Upper lobe of left lung (tissue), 6 donors: ENCODE data around the gene ARMC8. TPM values are rescaled to one million over a fixed set of nuclear protein-coding genes. Genes with fewer than 3 reads are reported as not detected.

Experiments
- ATAC-seq, 2 donors: fragments of 200-7000 bp; cut with Tn5 transposase; one replicate each; pipeline ENCODE4 v1.9.1; 2022; ENCODE audit warnings: mild to moderate bottlenecking in 2 of 2, moderate library complexity in 2 of 2; ENCODE audit not compliant: low FRiP score in 2 of 2
- DNase-seq, 2 donors: peaks; one replicate each; pipeline ENCODE4 v3.0.0-alpha.2; 2019 to 2020
- H3K27ac ChIP-seq, 4 donors: fragments of 200-600 bp; sonication (generic); one replicate each; pipeline ENCODE4 v1.5.1; 2016 to 2019
- H3K27me3 ChIP-seq, 4 donors: fragments of 200-600 bp; sonication (generic); one replicate each; pipeline ENCODE4 v1.5.1; 2017 to 2019
- H3K36me3 ChIP-seq, 4 donors: fragments of 200-600 bp; sonication (generic); one replicate each; pipeline ENCODE4 v1.5.1; 2016 to 2019
- H3K4me1 ChIP-seq, 4 donors: fragments of 200-600 bp; sonication (generic); one replicate each; pipeline ENCODE4 v1.5.1; 2018 to 2019
- H3K4me3 ChIP-seq, 4 donors: fragments of 200-600 bp; sonication (generic); one replicate each; pipeline ENCODE4 v1.5.1; 2017 to 2019; ENCODE audit warnings: mild to moderate bottlenecking in 2 of 4, moderate library complexity in 1 of 4
- H3K9me3 ChIP-seq, 4 donors: fragments of 200-600 bp; sonication (generic); one replicate each; pipeline ENCODE4 v1.5.1; 2018 to 2019
- EP300 ChIP-seq, 4 donors: sonication (generic); formaldehyde crosslinking; IDR thresholded peaks; one replicate each; pipeline ENCODE4 v1.5.1; 2017; ENCODE audit warnings: antibody characterized with exemption in 4 of 4, control low read depth in 2 of 4
- POLR2A ChIP-seq, 4 donors: fragments of 450-650 bp; IDR thresholded peaks; one replicate each; pipeline ENCODE4 v1.5.1; 2016 to 2017; ENCODE audit warnings: antibody characterized with exemption in 4 of 4, mild to moderate bottlenecking in 2 of 4
- POLR2AphosphoS5 ChIP-seq, 2 donors: sonication (generic); formaldehyde crosslinking; IDR thresholded peaks; one replicate each; pipeline ENCODE4 v1.5.1; 2017; ENCODE audit warnings: antibody characterized with exemption in 2 of 2
- WGBS, 2 donors: methylation state at CpG; one replicate each; pipeline ENCODE4 v1.1.5; 2017 to 2018; 5-methylcytosine and 5-hydroxymethylcytosine counted together
- total RNA-seq, 6 donors: library from RNA; depleted of rRNA in 4 of 6; stranded (reverse); fragments of >200 nt in 4 of 6; gene quantifications; one replicate each; pipeline versions ENCODE4 v1.1.0 to v1.2.1, GENCODE V29; 2016 to 2021
- TF ChIP-seq, protein P1 (sequence below), 6 experiments: fragments of 450-650 bp in 4 of 6; fragments of 200-600 bp in 2 of 6; sonication (generic) in 2 of 6; IDR thresholded peaks; one replicate each; pipeline ENCODE4 v1.5.1; 2016 to 2019; ENCODE audit warnings: antibody characterized with exemption in 6 of 6
- donor health status: DM: no; HTN: no; CAD: no; lungs with moderate emphysema.
- donor health status: DM: no; HTN: yes; CAD: no; lungs with severe emphysema.

The ARMC8 gene
- total RNA-seq, 6 donors from 2014 or later, result 40.2 to 67.4 (median 48.1) TPM

GRCh38 chr3:138329127-138329983 lies 142.3 kb downstream of the ARMC8 start, which contains the start of gene NME9:
TSS of gene NME9 (minus strand) at chr3:138329851. CDS start at chr3:138329335, 516 bp downstream.
- peak; percentile 95 to 96 for DNase-seq
- WGBS, 2 donors, result 0 to 1% methylated on average over 22 to 40 of the region's 62 CpGs
- Histone ChIP-seq H3K4me3 (peak within 1 kb of the TSS; percentile 65 to 73 (median 67)), H3K27me3 (no peaks in the 10 kb centered on the region), H3K4me1 (peaks cover 3 to 20% (median 6%) of the 10 kb centered on the region in 4 donors), H3K27ac (peak within 1 kb of the TSS; percentile 59 to 65 (median 60)), H3K36me3 (no peaks in the 10 kb centered on the region), H3K9me3 (no peaks in the 10 kb centered on the region)
- TF ChIP-seq EP300 (IDR thresholded peaks at IDR 0.05), result no peak
- peak; percentile 57 to 60 for TF ChIP-seq POLR2AphosphoS5 (IDR thresholded peaks at IDR 0.05)
- TF ChIP-seq, protein P1, sequence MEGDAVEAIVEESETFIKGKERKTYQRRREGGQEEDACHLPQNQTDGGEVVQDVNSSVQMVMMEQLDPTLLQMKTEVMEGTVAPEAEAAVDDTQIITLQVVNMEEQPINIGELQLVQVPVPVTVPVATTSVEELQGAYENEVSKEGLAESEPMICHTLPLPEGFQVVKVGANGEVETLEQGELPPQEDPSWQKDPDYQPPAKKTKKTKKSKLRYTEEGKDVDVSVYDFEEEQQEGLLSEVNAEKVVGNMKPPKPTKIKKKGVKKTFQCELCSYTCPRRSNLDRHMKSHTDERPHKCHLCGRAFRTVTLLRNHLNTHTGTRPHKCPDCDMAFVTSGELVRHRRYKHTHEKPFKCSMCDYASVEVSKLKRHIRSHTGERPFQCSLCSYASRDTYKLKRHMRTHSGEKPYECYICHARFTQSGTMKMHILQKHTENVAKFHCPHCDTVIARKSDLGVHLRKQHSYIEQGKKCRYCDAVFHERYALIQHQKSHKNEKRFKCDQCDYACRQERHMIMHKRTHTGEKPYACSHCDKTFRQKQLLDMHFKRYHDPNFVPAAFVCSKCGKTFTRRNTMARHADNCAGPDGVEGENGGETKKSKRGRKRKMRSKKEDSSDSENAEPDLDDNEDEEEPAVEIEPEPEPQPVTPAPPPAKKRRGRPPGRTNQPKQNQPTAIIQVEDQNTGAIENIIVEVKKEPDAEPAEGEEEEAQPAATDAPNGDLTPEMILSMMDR (IDR thresholded peaks at IDR 0.05), result peak; percentile 13 to 47 (median 42)
- peak in 2 of 4 donors; percentile 19 to 42 for TF ChIP-seq POLR2A (IDR thresholded peaks at IDR 0.05)
- ATAC-seq, result peak; percentile 94 to 95

GRCh38 chr3:138329984-138330293 lies 142.8 kb downstream of the ARMC8 start:
- H3K4me3 ChIP-seq, result peak overlapping the region in 3 of 4 donors; percentile 67 to 73 (median 67)
- no peaks in the 10 kb centered on the region for H3K9me3 ChIP-seq
- whole genome bisulfite sequencing, 2 donors, result 10 to 13% methylated on average over 4 to 7 of the region's 7 CpGs
- TF ChIP-seq POLR2AphosphoS5 (IDR thresholded peaks at IDR 0.05) (no peak), EP300 (IDR thresholded peaks at IDR 0.05) (no peak), POLR2A (IDR thresholded peaks at IDR 0.05) (no peak)
- TF ChIP-seq, protein P1 (IDR thresholded peaks at IDR 0.05), result no peak
- no peak for DNase-seq
- H3K27me3 ChIP-seq, result no peaks in the 10 kb centered on the region
- peaks cover 3 to 20% (median 6%) of the 10 kb centered on the region in 4 donors for H3K4me1 ChIP-seq
- no peak for ATAC-seq
- H3K27ac ChIP-seq, result peak overlapping the region in 1 of 4 donors; percentile 20
- no peaks in the 10 kb centered on the region for H3K36me3 ChIP-seq

DNA sequence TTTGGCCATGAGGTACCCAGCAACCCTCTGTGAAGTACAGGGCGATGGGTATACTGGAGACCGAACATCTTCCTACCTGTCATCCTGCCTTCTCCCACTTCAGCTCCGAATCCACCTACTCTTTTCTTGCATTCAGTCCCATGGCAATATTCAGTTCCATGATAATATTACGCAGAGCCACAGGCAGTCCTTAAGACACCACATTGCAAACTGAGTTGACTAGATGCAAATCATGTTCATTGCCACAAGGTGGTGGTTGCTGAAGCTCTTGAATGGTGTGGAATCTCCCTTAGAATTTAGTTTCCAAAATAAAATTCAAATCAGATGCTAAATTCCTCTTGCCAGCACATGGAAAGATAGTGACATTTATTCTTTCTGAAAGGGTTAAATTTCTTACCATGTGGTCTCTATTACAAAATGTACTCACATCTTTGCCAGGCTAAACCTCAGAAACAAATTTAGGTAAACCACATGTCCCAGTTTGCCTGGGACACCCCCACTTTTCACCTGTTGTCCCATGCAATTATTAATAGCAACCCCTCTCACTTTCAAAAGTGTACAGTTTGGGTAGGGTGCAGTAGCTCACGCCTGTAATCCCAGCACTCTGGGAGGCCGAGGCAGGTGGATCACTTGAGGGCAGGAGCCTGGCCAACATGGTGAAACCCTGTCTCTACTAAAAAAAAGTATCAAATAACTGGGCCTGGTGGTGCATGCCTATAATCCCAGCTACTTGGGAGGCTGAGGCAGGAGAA lies 144.2 kb downstream of the ARMC8 start:
- Histone ChIP-seq H3K4me3 (no peak overlapping the region), H3K9me3 (no peaks in the 10 kb centered on the region), H3K27ac (no peak overlapping the region), H3K27me3 (no peaks in the 10 kb centered on the region), H3K4me1 (peaks cover 3 to 20% (median 6%) of the 10 kb centered on the region in 4 donors), H3K36me3 (no peaks in the 10 kb centered on the region)
- no peak for ATAC-seq
- TF ChIP-seq EP300 (IDR thresholded peaks at IDR 0.05) (no peak), POLR2AphosphoS5 (IDR thresholded peaks at IDR 0.05) (no peak)
- DNase-seq, result no peak
- 91 to 92% methylated on average over 6 of the region's 6 CpGs for WGBS, 2 donors

DNA sequence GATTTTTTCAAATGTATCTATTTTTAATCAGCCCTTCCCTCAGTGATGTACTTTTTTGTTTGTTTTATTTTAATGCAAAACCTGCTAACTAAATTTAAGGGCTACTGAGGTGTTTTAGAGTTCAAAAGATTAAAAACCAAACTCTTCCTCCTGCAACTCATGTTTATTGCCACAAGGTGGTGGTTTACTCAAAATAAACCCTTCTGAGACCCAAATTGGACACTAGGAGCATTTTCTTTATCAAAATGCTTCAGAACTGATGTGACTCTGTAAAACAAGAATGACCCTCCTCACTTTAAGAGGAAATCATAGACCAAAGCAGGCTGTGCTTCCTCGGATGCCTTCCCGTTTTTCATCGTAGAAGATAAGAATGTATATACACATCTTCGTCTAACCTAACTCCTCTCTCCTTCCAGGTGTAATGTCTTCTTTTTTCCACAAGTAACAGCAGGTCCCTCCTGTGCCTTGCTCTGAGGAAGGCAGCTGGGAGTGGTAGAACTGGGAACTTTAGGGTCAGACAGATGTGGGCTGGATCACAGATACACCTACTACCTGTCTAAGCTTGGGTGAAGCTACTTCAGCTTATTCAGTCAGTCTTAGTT lies 145.5 kb downstream of the ARMC8 start:
- DNase-seq (no peak), ATAC-seq (no peak)
- Histone ChIP-seq H3K9me3 (no peaks in the 10 kb centered on the region), H3K36me3 (no peaks in the 10 kb centered on the region), H3K27me3 (no peaks in the 10 kb centered on the region), H3K27ac (no peak overlapping the region), H3K4me1 (peaks cover 3 to 20% (median 6%) of the 10 kb centered on the region in 4 donors), H3K4me3 (no peak overlapping the region)
- WGBS, 2 donors, result 35 to 36% methylated on average over 4 of the region's 4 CpGs
- TF ChIP-seq, protein P1 (IDR thresholded peaks at IDR 0.05), result peak; percentile 30 to 68 (median 60)
- no peak for TF ChIP-seq POLR2AphosphoS5 (IDR thresholded peaks at IDR 0.05)

DNA sequence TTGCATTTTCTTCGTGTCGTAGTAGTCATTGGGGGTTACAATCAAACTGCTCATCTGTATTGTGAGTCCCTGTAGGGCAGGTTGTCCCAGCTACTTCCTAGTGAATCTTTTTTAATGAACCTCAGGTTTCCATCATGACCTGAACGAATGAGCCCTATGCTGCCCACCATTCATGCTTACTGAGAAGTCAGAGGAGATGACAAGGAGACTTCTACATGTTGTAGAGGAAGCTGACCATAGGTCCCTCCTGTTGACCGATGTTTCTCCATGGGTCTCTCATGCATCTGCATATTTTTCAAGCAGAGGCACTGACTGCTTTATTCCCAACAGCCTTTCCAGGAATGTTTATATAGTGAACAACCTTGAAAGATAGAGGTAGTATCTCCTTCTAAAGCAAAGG lies 147.5 kb downstream of the ARMC8 start:
- Histone ChIP-seq H3K36me3 (no peaks in the 10 kb centered on the region), H3K9me3 (no peaks in the 10 kb centered on the region), H3K27ac (no peak overlapping the region), H3K27me3 (no peaks in the 10 kb centered on the region), H3K4me3 (no peak overlapping the region), H3K4me1 (peaks cover 0 to 5% (median 4%) of the 10 kb centered on the region in 4 donors)
- DNase-seq (no peak), ATAC-seq (no peak)
- 74 to 87% methylated on average over 4 of the region's 4 CpGs for WGBS, 2 donors
- no peak for TF ChIP-seq EP300 (IDR thresholded peaks at IDR 0.05)
- TF ChIP-seq, protein P1 (IDR thresholded peaks at IDR 0.05), result no peak
- TF ChIP-seq POLR2A (IDR thresholded peaks at IDR 0.05), result no peak
- TF ChIP-seq POLR2AphosphoS5 (IDR thresholded peaks at IDR 0.05), result no peak
